Middle frontal gyrus (tissue), 1 donor: ENCODE measurements around the gene PARP6.

Experiments
- DNase-seq: peaks from one replicate; pipeline ENCODE4 v3.0.0-alpha.2; 2015; ENCODE audit warnings: low spot score; ENCODE audit errors: extremely low spot score

The PARP6 gene

GRCh38 chr15:72231833-72232478 is 40.4 kb downstream of the PARP6 start:
- no peak for DNase-seq

GRCh38 chr15:72231066-72231832 is 41.1 kb downstream of the PARP6 start, which contains the start of gene PKM:
TSS of gene PKM (minus strand) at chr15:72231190. CDS start at chr15:72219097, 12,093 bp downstream.
- peak; percentile 78 for DNase-seq

- DNase-seq, result peak; percentile 58
Observed at GRCh38 chr15:72230197-72231065, 41.9 kb downstream of the PARP6 start.

GRCh38 chr15:72229947-72230196 is 42.5 kb downstream of the PARP6 start:
- no peak for DNase-seq

- DNase-seq, result no peak
Observed at GRCh38 chr15:72229076-72229946, 43.0 kb downstream of the PARP6 start.

- no peak for DNase-seq
Observed at GRCh38 chr15:72227720-72228119, 44.6 kb downstream of the PARP6 start.

- DNase-seq, result no peak
Observed at GRCh38 chr15:72227192-72227586, 45.2 kb downstream of the PARP6 start.

GRCh38 chr15:72223278-72223677 is 49.1 kb downstream of the PARP6 start:
- DNase-seq, result no peak

GRCh38 chr15:72222393-72222792 is 50.0 kb downstream of the PARP6 start:
- DNase-seq, result no peak

- DNase-seq, result no peak
Observed at GRCh38 chr15:72220687-72221086, 51.7 kb downstream of the PARP6 start.

- no peak for DNase-seq
Observed at GRCh38 chr15:72217216-72217615, 55.1 kb downstream of the PARP6 start.

- DNase-seq, result no peak
Observed at GRCh38 chr15:72216079-72216478, 56.3 kb downstream of the PARP6 start.

- no peak for DNase-seq
Observed at GRCh38 chr15:72207558-72208085, 64.7 kb downstream of the PARP6 start.

- no peak for DNase-seq
Observed at GRCh38 chr15:72206677-72207000, 65.7 kb downstream of the PARP6 start.

GRCh38 chr15:72205896-72206676 is 66.3 kb downstream of the PARP6 start:
- no peak for DNase-seq

GRCh38 chr15:72205273-72205672 is 67.1 kb downstream of the PARP6 start:
- no peak for DNase-seq

GRCh38 chr15:72203507-72203837 is 68.9 kb downstream of the PARP6 start:
- peak; percentile 84 for DNase-seq

GRCh38 chr15:72202801-72203506 is 69.4 kb downstream of the PARP6 start:
- DNase-seq, result no peak

- no peak for DNase-seq
Observed at GRCh38 chr15:72202302-72202701, 70.1 kb downstream of the PARP6 start.

- DNase-seq, result no peak
Observed at GRCh38 chr15:72201391-72201921, 70.9 kb downstream of the PARP6 start.
